HG02763 (cell line): ENCODE results near the gene SNX33.
"Not testable (repeated sequence)": the region's sequence is repeated elsewhere in the genome, so short reads cannot be mapped to it uniquely, and the experiment has no call there.

Source experiments
- ATAC-seq: cut with Tn5 transposase; IDR thresholded peaks from one replicate; pipeline ENCODE4 v1.9.1; 2021; ENCODE audit warnings: mild to moderate bottlenecking, moderate library complexity; ENCODE audit not compliant: unreplicated experiment

SNX33 gene

DNA sequence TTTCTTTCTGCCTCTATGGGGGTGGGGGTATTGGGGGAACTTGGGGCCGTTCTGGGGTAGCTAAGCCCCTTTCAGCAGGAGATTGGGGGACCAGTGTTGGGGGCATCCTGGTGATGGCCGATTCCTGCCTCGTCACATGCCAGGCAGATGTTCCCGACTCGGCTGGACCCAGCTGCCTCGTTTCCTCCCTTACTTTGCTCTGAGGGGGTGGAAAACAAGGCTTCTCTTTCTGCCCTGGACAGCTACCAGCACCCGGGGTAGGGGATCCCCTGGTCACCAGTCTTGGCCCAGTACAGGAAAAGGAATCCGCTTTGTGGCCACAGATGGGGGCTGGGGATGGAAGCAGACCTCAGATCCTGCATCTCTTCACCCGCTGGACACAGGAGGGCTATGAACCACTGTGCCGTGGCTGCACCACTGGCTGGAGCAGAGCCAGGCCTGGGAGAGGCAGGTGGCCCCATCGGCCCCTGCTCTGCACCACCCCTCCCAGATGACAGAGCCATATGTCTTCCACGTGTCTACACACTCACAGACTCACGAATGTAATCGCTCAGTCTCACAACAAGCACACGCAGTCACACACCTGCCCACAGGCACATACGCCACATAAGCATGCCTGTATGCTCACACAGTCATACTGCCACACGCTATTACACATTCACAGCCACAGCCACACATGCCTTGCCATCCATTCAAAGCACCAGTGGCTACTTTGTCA lies 12.4 kb downstream of the SNX33 start:
- ATAC-seq: no peak

DNA sequence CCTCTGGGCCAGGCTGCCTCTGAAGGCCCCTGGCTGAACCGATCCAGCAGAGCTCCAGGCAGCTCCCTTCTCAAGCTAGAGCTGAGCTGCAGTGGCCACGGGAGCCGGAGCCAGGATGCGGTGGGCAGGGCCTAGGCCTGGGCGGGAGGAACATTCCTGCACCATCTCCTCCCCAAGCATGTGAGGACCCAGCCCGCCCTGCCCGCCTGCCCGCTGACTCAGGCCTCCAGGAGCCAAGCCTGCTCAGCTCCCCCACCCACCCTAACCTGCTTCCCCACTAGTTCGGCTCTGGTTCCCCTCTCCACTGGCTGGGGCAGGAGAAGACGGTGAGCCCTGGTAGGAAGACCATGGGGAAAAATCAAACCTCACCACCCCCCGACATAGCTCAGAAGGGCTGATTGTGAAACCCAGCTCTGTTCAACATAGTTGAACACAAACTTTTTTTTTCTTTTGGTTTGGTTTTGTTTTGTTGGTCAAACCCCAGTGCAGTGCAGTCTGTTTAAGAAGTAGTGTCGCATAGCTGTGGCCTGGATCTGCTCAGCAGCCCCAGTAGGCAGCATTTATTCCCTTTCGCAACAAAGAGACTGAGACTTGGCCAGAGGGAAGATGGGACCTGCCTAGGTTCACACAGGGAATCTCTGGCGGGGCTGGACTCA lies 13.5 kb downstream of the SNX33 start:
- no peak for ATAC-seq

DNA sequence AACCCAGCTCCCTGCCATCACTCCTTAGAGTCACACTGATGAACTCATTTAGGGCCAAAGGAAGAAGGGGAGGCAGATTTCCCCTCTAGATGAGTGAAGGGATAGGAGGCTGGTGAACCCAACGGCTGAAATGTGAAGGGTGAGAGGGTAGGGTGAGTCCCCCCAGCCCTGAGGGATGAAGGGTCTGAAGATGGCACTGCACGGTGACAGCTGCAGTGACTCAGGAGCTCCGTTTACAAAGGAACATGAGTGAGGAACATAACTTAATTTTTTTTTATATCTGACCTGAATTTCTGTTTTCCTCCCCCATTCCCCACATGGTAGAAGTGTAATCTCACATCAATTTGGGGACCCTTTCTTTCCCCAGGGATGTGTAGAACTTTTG lies 14.0 kb downstream of the SNX33 start:
- ATAC-seq: no peak

DNA sequence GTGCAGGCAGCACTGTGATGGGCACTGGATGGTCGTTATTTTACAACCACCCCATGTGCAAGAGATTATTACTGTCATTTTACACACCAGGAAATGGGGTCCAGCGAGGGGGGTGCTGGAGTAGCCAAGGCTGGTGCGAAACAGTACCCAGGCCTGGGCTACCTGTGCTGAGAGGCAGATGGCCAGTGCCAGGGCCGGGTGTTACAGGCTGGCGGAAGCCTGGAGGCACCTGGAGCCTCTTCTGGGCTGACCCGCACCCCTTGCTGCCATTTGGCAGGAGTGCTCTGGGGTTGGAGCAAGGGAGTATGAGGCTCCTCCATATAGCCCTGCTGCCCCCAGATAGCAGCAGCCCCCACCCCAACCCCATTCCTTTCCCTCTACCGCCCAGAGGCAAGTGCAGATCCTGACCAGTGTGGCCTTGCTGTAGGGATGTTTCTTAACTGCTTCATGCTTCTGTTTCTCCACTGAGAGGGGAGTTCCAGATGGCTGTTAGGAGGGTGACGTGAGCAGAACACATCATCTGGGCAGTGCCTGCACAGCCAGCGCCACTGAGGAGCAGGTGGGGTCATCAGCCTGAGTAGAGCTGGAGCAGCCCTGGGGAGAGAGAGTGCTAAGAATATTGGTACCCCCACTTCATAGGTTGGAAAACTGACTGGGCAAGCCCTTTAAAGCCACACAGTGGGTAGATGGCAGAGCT lies 15.3 kb downstream of the SNX33 start:
- ATAC-seq: no peak

DNA sequence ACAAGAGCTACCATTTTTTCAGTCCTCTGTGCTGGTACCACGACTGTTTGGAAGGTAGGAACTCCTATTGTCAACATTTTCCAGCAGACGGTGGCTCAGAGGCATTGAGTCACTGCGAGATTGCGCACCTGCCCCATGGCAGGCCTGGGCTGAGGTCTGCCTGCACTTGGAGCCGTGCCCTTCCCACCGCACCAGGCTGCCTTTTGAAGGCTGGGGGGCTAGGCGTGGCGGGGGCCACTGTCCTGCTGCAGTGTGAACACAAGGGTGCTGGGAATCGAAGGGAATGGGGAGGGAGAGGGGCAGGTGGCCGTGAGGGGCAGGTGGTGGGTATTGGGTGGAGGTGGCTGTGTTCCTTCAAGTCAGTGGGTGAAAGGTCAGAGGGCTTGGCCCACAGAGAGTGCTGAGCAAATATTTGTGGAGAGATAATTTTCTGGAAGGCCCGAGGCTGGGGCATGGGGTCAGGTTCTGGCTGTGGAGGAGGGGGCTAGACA lies 16.3 kb downstream of the SNX33 start:
- no peak for ATAC-seq

DNA sequence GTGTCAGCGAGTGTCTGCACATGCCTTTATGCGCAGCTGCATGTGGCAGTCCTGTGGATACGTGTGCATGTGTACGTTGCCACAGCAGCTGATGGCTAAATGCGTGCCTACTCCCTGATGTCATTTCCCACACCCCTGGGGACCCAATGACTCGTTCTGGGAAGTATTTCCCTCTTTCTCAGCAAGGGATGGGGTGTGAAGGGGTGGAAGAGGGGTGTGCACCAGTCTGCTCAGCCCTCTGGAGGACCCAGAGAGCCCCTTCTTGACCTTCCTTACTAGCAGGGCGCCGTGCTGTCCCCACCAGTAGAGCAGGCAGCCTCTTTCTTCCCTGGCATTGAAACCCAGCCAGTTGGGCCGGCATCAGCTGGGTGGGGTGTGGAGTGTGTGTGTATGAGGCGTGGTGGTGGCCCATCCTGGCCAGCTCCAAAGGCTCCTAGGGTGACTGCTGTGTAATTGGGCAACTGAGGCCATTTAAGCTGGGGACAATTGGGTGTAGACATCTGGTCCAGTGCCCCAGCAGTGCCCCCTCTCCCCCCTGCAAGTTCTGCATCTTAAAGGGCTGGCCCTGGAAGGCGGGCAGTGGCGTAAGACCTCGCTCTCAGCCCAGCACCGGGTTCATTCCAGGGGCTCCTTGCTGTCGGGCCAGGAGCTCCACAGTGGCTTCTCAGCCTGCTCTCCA lies 19.2 kb downstream of the SNX33 start:
- no peak for ATAC-seq

DNA sequence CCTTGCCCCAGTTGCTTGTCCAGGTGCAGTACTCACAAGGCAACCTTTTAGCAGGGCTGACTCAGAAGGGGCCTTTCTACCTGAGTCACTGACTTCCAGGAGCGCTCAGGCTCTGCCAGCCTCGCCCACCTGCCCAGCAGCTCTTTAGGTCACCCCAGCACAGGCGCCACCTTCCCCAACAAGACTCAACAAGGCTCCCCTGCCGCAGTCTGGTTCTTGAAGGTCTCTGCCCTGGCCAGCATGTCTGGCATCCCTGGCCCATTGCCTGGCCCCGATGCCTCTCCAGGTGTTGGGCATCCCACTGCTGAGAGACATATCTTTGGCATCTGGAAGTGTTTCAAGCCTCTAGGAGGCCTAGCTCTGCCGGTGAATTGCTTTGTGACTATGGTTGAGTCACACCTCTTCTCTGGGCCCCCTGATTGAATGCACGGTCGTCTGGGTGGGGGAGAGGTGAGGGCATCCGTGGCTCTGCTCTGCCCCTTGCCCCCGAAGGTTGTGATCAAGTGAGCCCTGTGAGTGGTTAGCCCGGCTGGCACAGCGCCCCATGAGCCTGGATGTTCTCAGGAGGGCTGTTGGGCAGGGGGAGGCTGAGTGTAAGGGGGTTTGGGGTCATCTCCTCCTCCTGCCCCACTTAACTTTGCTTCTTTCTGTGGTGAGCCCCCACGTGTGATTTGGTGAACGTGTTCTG lies 21.6 kb downstream of the SNX33 start:
- ATAC-seq: no peak

DNA sequence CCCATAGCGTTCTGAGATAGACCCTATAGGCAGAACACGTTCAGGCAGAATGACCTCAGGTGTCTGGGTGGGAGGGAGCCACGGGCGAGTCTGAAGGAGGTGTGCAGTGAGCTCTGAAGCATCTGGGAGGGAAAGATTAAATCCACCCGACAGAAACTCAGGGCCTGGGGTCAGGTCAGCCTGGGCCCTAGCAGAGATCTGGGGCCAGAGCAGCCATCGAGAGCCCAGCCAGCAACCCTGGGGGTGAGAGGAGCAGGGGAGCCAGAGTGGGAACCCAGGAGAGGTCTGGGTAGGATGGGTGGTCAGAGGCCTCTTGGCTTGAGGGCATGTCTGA lies 22.1 kb downstream of the SNX33 start:
- no peak for ATAC-seq

DNA sequence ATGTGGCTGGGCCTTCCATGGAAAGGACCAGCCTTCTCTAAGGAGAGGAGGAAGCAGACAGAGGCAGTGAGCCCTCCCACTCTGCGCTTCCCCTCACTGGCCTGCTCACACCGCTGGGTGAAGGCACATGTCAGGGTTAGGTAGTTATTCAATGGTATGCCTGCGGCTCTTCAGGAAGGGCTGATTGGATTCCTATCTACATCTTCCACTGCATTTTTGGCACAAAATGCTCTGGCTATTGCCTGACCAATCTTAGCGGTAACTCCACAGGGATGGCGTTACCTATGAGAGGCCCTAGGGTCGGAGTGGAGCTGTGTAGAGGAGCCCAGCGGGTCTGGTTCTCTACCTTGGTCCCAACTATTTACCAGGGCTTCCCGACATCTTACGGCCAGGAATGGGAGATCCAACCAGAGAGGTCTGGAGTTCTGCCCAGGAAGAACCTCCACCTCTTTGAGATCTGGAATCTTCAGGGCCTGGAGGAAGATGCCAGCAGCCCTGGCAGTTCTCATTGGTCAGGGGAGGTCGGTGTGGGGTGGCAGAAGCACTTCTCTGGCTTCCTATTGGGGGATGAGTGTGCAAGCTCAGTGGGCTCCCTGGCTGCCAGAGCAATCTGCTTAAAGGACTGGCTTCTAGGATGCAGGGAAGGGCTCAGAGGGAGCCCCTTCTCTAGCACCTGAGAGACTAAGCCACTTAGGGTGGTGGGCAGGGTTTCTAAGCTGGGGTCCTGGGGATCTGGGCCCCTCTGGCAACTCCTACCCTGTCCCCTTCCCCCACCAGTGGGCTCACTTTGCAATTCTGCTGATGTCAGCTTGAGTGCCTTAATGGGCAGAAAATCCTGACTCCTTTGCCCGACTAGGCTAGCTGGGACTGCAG lies 24.3 kb downstream of the SNX33 start:
- ATAC-seq: no peak

DNA sequence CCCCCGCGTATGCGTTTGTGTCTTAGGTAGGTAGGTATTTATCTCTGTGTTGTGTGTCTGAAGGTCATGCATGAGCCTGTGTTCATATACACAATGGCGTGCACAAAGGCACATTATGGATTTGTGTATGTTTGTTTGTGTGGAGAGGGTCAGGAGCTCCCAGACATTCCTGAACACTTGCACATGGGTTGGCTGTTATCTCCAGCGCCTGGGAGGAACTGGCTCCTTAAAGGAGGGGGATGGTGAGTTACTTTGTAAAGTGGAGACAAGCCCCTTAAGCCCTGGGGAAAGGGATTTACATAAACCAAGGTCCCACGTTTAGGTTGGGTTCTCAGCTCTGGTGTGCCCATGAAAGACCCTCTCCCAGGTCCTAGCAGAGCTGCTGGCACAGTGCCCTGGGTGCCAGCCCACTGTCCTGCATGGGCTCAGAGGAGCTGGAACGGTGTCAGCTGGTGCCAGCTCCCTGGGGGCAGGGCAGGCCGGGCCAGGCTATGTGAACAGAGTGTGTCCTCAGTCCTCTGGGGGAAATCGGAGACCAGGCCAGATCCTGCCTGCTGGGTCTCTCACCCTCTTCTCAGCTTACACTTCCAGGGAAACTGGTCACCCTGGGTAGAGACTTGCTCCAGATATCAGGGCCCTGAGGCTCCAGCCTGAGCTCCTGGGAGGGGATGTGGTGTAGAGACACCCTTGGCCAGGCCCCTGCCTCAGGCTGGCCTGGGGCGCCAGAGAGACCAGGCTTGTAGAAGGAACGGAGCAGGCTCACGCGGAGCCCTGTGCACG lies 25.1 kb downstream of the SNX33 start:
- ATAC-seq: no peak

DNA sequence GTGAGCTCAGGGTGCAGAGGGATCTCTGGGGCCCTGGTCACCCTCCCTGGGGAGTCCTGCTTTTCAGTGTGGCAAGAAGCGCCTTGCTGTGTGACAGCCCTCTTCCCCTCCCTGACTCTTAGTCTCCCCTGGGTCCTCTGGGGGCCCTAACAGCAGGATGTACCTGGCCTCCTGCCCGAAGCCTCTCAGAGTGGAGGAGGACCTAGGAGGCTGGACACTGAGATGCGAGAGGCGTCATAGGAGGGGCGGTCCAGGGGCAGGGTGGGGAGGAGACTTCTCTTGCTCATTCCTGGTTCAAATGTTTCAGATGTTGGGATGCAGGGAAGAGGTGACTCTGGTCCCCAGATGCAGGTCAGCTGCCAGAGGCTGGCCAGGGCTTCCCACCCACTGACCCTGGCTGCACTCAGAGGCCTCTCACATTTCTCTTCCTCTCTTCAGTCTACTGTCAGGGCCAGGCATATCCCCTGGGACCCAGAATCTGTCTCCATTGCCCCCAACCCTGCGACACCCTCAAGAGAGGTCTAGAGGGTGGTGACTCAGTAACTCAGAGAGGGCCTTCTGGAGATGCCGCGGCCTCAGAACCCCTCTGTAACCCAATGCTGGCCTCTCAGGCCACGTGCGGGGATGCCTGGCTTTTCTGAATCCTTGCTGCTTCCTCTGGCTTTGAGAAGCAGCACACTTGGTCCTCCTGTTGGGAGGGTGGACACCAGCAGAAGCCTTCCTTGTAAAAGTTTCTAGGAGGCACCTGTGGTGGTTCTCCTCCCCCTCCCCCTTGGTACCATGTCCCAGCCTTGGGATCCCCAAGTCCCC lies 25.9 kb downstream of the SNX33 start:
- ATAC-seq: no peak

DNA sequence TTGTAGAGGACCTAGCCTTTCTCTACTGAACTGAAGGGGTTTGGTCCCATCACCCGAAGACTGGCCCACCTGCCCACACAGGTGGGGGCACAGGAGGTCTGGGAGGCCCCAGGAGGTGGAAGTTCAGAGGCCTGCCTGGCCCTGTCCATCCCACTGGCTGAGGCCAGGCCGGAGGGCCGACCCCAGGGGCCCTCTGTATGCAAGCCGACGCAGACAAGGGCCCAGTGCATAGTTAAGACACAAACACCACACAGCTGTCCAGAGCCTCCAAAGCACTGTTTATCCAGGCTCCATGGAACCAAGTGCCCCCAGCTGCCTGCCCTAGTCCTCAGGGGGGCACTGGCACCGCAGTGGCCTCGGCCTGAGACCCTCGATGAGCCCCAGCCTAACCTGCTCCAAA lies 26.7 kb downstream of the SNX33 start:
- no peak for ATAC-seq

DNA sequence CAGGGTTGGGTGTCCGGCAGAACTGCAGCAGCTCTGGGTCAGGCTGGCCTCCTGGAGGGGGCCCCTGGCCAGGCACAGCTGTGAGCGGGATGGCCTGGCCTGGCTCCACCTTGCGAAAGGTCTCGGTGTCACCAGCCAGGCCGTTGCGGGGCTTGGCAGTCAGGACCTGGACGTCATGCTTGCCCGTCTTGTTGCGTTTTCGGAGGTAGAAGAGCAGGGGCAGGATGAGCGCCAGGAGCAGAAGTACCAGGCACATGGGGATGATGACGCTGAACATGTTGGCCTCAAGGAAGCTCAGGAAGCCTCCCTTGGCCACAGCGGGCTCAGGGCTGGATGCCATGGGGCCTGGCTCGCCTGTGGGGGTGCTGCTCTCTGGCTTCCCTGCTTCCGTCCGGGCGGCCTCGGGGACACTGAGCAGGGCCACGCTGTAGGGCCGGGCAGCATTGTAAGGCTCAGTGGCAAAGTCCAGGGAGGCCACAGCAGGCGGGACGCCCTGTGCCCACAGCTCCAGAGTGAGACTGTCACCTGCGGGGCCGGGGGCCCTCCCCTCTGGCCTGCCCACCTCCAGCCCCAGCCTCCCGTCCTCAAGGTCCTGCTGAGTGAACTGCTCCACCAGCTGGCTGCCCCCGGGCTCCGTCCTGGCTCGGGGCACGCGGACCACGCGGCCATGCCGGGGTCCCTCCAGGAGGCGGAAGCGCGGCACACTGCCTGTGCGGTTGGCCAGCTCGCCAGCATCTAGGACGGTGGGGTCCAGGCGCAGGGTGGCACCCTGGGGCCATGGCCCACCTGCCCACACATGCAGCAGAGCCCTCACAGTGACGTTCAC lies 28.1 kb downstream of the SNX33 start:
- ATAC-seq: no peak

DNA sequence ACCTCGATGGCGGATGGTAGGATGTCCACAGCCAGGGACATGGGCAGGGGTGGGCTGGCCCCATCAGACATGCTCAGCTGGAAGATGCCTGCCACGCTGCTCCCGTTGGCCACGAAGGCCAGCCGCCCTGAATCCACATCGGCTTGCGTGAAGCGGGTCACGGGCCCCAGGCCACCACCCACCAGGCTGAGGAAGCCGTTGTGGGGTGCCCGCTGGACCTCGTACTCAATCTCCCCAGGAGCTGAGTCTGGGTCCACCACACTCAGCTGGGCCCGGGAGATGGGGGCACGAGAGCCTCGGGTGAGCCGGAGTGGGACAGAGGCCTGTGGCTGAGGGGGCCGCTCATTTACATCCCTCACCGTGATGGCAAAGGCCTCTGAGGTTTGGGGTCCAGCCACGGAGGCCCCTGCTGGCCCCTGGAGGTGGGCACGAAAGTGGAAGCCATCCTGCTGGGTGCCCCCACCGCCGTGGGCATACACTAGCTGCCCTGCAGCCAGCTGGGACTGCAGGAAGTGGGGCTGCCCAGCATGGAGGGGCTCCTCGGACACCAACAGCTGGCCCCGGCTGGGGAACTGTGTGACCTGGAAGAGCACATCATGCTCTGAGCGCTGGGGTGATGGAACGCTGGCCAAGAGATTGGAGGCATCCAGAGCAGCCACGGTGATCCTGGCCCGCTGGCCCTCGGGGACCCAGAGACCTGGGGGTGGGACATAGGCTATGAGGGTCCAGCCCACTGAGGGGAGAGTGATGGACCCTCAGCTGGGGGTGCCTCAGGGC lies 29.2 kb downstream of the SNX33 start:
- ATAC-seq: no peak

DNA sequence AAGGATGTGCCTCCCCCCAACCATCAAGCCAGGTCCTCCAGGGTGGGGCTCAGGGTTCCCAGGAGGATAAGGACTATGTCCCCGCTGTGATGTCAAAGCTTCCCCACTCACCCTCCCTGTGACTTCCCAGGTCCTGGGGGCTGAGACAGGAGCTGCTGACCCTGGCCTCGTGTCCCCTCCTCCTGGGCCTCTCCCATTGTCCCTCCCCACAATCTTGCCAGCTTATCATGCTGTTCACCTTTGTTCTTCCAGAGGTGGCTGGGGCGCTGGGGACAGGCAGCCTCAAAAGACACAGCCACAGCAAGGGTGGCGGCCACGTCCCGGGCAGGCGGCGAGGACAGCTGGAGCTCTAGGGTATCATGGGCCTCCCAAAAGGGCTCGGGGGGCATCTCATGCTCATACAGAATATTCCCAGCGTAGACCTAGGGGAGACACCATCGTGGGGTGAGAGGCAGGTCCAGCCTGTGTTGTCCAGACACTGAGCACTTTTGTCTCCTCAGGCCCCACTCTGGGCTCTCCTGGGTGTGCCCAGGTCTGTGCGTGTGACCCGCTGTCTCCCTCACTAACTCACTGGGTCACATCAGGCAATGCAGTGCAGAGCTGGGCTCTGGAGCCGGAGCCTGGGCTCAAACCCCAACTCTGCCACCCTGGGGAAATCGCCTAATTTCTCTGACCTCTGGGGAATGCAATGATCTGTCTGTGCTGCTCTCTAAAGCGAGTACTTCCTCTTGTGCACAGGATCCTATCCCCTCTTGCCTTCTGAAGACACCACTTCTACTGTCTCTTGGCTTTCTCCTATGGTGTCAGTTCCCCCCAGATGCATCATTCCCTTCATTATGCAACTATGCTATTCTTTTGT lies 30.0 kb downstream of the SNX33 start:
- no peak for ATAC-seq

DNA sequence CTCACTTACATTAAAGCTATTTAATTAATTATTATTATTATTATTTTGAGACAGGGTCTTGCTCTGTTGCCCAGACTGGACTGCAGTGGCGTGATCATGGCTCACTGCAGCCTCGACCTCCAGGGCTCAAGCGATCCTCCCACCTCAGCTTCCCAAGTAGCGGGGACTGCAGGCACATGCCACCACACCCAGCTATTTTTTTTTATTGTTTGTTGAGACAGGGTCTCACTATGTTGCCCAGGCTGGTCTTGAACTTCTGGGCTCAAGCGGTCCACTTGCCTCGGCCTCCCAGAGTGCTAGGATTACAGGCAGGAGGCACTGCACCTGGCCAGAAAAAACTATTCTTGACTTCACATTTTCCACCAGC lies 30.6 kb downstream of the SNX33 start:
- ATAC-seq: not testable (repeated sequence)
